GM23338 (cell line): Measurements from ENCODE around the gene MRPL32.

ENCODE experiments used
- CREB1 ChIP-seq: fragments of 250-450 bp; sonication (Bioruptor Pico); IDR thresholded peaks from 2 replicates; pipeline ENCODE4 v1.5.0; 2020; ENCODE audit warnings: low read depth, mild to moderate bottlenecking, moderate library complexity
- CTCF ChIP-seq, 2 experiments: fragments of 200-600 bp in 1 of 2; sonication (generic) in 1 of 2; conservative IDR thresholded peaks; 2 replicates each; pipeline versions ENCODE4 v1.5.1 to v1.6.1; 2016 to 2017; ENCODE audit warnings: antibody characterized with exemption in 2 of 2, low read depth in 2 of 2, mild to moderate bottlenecking in 2 of 2, moderate library complexity in 1 of 2
- EZH2 ChIP-seq: fragments of 200-600 bp; sonication (generic); IDR thresholded peaks from one replicate; pipeline ENCODE4 v1.8.0; 2017; ENCODE audit warnings: antibody characterized with exemption, mild to moderate bottlenecking, low read depth; ENCODE audit not compliant: unreplicated experiment
- POLR2AphosphoS5 ChIP-seq: IDR thresholded peaks from 2 replicates; pipeline ENCODE4 v1.6.1; 2016; ENCODE audit warnings: antibody characterized with exemption, low read depth
- REST ChIP-seq: IDR thresholded peaks from one replicate; pipeline ENCODE4 v1.6.1; 2018; ENCODE audit warnings: antibody characterized with exemption; ENCODE audit not compliant: unreplicated experiment
- ZNF114 ChIP-seq: fragments of 250-450 bp; sonication (Bioruptor Pico); IDR thresholded peaks from 2 replicates; pipeline ENCODE4 v1.5.0; 2020; ENCODE audit warnings: mild to moderate bottlenecking, moderate library complexity
- ZNF331 ChIP-seq: fragments of 250-450 bp; sonication (Bioruptor Pico); IDR thresholded peaks from 2 replicates; pipeline ENCODE4 v1.5.0; 2020; ENCODE audit warnings: low read depth, mild to moderate bottlenecking, moderate library complexity
- ZNF462 ChIP-seq: fragments of 250-450 bp; sonication (Bioruptor Pico); IDR thresholded peaks from 2 replicates; pipeline ENCODE4 v1.5.0; 2020; ENCODE audit warnings: mild to moderate bottlenecking, moderate library complexity

GRCh38 chr7:42945821-42946626, 13.8 kb downstream of the MRPL32 start:
- TF ChIP-seq CTCF (conservative IDR thresholded peaks at IDR 0.05; ENCODE audit: low read depth in 2 of 2) (no peak), POLR2AphosphoS5 (no peak), ZNF114 (CRISPR knock-in tag) (no peak), CREB1 (no peak), ZNF331 (CRISPR knock-in tag) (no peak), EZH2 (no peak), ZNF462 (CRISPR knock-in tag) (no peak), REST (no peak)
